ENCODE measurements around the gene PRPS1. TPM values are rescaled to one million over a fixed set of nuclear protein-coding genes. Genes with fewer than 3 reads are reported as not detected.
"Not testable (repeated sequence)": the region's sequence is repeated elsewhere in the genome, so short reads cannot be mapped to it uniquely, and the experiment has no call there.

Gene PRPS1
- total and polyA plus RNA-seq, 2 of the 13 experiments (the other 11 are each of a cell fraction or from before 2014, with no cell fraction given): 33.7 to 54.4 TPM

- TF ChIP-seq SNAPC4 (CRISPR knock-in tag; IDR thresholded peaks at IDR 0.05): no peak
Observed at GRCh38 chrX:107683931-107684330, 55.6 kb downstream of the PRPS1 start (continued).

- Histone ChIP-seq H3K4me2 (ENCODE audit: low read depth, low read length) (no peak overlapping the region), H2AFZ (ENCODE audit: low read length) (no peak overlapping the region)
Observed at GRCh38 chrX:107684956-107685385, 56.7 kb downstream of the PRPS1 start.

GRCh38 chrX:107685586-107685985, 57.3 kb downstream of the PRPS1 start:
- DNase-seq (ENCODE audit: low spot score); ATAC-seq; H4K20me1 ChIP-seq (ENCODE audit: insufficient read depth, low read length); H3K36me3 ChIP-seq (replicated peaks in 1 of 2; ENCODE audit: control insufficient read depth in 1 of 2, insufficient read depth in 2 of 2, low read length in 2 of 2); H2AFZ ChIP-seq (ENCODE audit: low read length); H3K4me2 ChIP-seq (ENCODE audit: low read depth, low read length); H3K4me3 ChIP-seq (replicated peaks in 1 of 3; ENCODE audit: insufficient read depth in 1 of 3, low read depth in 2 of 3, low read length in 3 of 3); H3K9ac ChIP-seq (ENCODE audit: insufficient read depth, low read depth, low read length); in situ Hi-C loops (cut with HindIII; ENCODE audit: extremely low pct_ligation_motif_present, low pct_unique_long_range_greater_than_20kb); H3K27me3 ChIP-seq (ENCODE audit: control insufficient read depth in 1 of 2, insufficient read depth in 2 of 2, low read length in 2 of 2); H3K27ac ChIP-seq (ENCODE audit: extremely low read length, insufficient read depth, low read length); intact Hi-C loops (cut with micrococcal nuclease; ENCODE audit: unreplicated experiment); FAIRE-seq; H3K9me3 ChIP-seq (ENCODE audit: low read length); POLR2A ChIA-PET; CTCF ChIA-PET (ENCODE audit: low intra/inter-chr PET ratio, low total read pairs); H3K4me1 ChIP-seq (ENCODE audit: insufficient read depth, low read length); BruUV-seq (replicated peaks); H3K79me2 ChIP-seq (ENCODE audit: insufficient read depth, low read length): not testable (repeated sequence)
- 58% methylated on average over 3 of the region's 9 CpGs for WGBS (ENCODE audit: low lambda C conversion rate)

More at GRCh38 chrX:107684956-107685385, 56.7 kb downstream of the PRPS1 start:
- H3K79me2 ChIP-seq (ENCODE audit: insufficient read depth, low read length): no peaks in the 10 kb centered on the region
- ChIA-PET POLR2A (no interaction called here), CTCF (ENCODE audit: low intra/inter-chr PET ratio, low total read pairs) (no interaction called here)
- DNase-seq (ENCODE audit: low spot score): no peak
- FAIRE-seq: no peak
- no TSS peak for BruUV-seq (replicated peaks)
- H3K9me3 ChIP-seq (ENCODE audit: low read length): no peaks in the 10 kb centered on the region
- in situ Hi-C loops (cut with HindIII; ENCODE audit: extremely low pct_ligation_motif_present, low pct_unique_long_range_greater_than_20kb): no loop called here
- WGBS (ENCODE audit: low lambda C conversion rate): no CpG with 5 or more reads among the region's 5 CpGs
- intact Hi-C loops (cut with micrococcal nuclease; ENCODE audit: unreplicated experiment): no loop called here
- no peak overlapping the region for H3K4me3 ChIP-seq (replicated peaks in 1 of 3; ENCODE audit: insufficient read depth in 1 of 3, low read depth in 2 of 3, low read length in 3 of 3)
- H3K27me3 ChIP-seq (ENCODE audit: control insufficient read depth in 1 of 2, insufficient read depth in 2 of 2, low read length in 2 of 2): no peaks in the 10 kb centered on the region
- H3K36me3 ChIP-seq (replicated peaks in 1 of 2; ENCODE audit: control insufficient read depth in 1 of 2, insufficient read depth in 2 of 2, low read length in 2 of 2): no peaks in the 10 kb centered on the region
- no peaks in the 10 kb centered on the region for H3K4me1 ChIP-seq (ENCODE audit: insufficient read depth, low read length)
- H4K20me1 ChIP-seq (ENCODE audit: insufficient read depth, low read length): no peaks in the 10 kb centered on the region
- no peak for TF ChIP-seq SNAPC5 (CRISPR knock-in tag; IDR thresholded peaks at IDR 0.05; ENCODE audit: borderline replicate concordance)
- H3K27ac ChIP-seq (ENCODE audit: extremely low read length, insufficient read depth, low read length): no peak overlapping the region
- H3K9ac ChIP-seq (ENCODE audit: insufficient read depth, low read depth, low read length): no peak overlapping the region
- no peak for ATAC-seq

Data from HepG2 (cell line).